Osteoblast (primary cell): Measurements from ENCODE around the gene HEATR5A. TPM values are rescaled to one million over a fixed set of nuclear protein-coding genes. Genes with fewer than 3 reads are reported as not detected.

ENCODE experiments used
- DNase-seq: peaks from one replicate; pipeline ENCODE4 v3.0.0; 2011; ENCODE audit warnings: low spot score, mixed read lengths; ENCODE audit not compliant: insufficient read length; ENCODE audit errors: missing footprints
- H2AFZ ChIP-seq: 2 replicates; pipeline ENCODE4 v1.6.0; 2011; ENCODE audit warnings: mild to moderate bottlenecking, low read length
- H3K27ac ChIP-seq: 2 replicates; pipeline ENCODE4 v1.5.1; 2011; ENCODE audit warnings: mild to moderate bottlenecking, low read depth, low read length, moderate library complexity
- H3K27me3 ChIP-seq: 2 replicates; pipeline ENCODE4 v1.6.0; 2012; ENCODE audit warnings: mild to moderate bottlenecking, control low read depth, inconsistent platforms, low read length, moderate library complexity; ENCODE audit not compliant: insufficient read depth
- H3K36me3 ChIP-seq: 2 replicates; pipeline ENCODE4 v1.5.1; 2011; ENCODE audit warnings: mild to moderate bottlenecking, low read length, control low read depth, moderate library complexity; ENCODE audit not compliant: insufficient read depth
- H3K4me1 ChIP-seq: 2 replicates; pipeline ENCODE4 v1.5.1; 2011; ENCODE audit warnings: mild to moderate bottlenecking, low read length, control low read depth, moderate library complexity; ENCODE audit not compliant: insufficient read depth
- H3K4me2 ChIP-seq: 2 replicates; pipeline ENCODE4 v1.6.0; 2011; ENCODE audit warnings: mild to moderate bottlenecking, low read length; ENCODE audit not compliant: insufficient read depth
- H3K4me3 ChIP-seq: fragments of 200-600 bp; sonication (generic); 3 replicates; pipeline ENCODE4 v1.5.1; 2012; ENCODE audit warnings: mild to moderate bottlenecking, low read length, inconsistent platforms; ENCODE audit not compliant: insufficient read depth
- H3K79me2 ChIP-seq: 2 replicates; pipeline ENCODE4 v1.6.0; 2012; ENCODE audit warnings: mild to moderate bottlenecking, low read length, control low read depth, inconsistent platforms; ENCODE audit not compliant: insufficient read depth
- H3K9me3 ChIP-seq: 2 replicates; pipeline ENCODE4 v1.5.1; 2011; ENCODE audit warnings: low read depth, low read length, control low read depth
- H4K20me1 ChIP-seq: 2 replicates; pipeline ENCODE4 v1.6.0; 2012; ENCODE audit warnings: mild to moderate bottlenecking, low read length, control low read depth; ENCODE audit not compliant: insufficient read depth
- CTCF ChIP-seq: IDR thresholded peaks from 2 replicates; pipeline ENCODE4 v1.5.1; 2011; ENCODE audit warnings: mild to moderate bottlenecking, low read depth, low read length, moderate library complexity; ENCODE audit errors: extremely low read depth
- total RNA-seq: library from RNA; depleted of rRNA; stranded (reverse); fragments of >200 nt; gene quantifications from 2 replicates; pipeline ENCODE4 v1.2.3, GENCODE V29; 2012

HEATR5A gene
- total RNA-seq, 1 donor, result 46.0 TPM

GRCh38 chr14:31419179-31419966 lies 977 bp downstream of the HEATR5A start:
- no peaks in the 10 kb centered on the region for H3K27me3 ChIP-seq
- H3K4me1 ChIP-seq, result peaks cover 16% of the 10 kb centered on the region
- H3K36me3 ChIP-seq, result peaks cover 3% of the 10 kb centered on the region
- H3K4me3 ChIP-seq, result peak overlapping the region; percentile 100
- H3K27ac ChIP-seq, result peak overlapping the region; percentile 84
- H3K79me2 ChIP-seq, result peaks cover 58% of the 10 kb centered on the region
- peak overlapping the region; percentile 96 for H3K4me2 ChIP-seq
- peak overlapping the region; percentile 92 for H2AFZ ChIP-seq
- DNase-seq, result peak; percentile 84
- no peaks in the 10 kb centered on the region for H3K9me3 ChIP-seq
- TF ChIP-seq CTCF, result no peak
- peaks cover 6% of the 10 kb centered on the region for H4K20me1 ChIP-seq

- Histone ChIP-seq H2AFZ (no peak overlapping the region), H3K36me3 (peaks cover 3% of the 10 kb centered on the region), H3K27ac (no peak overlapping the region), H3K4me2 (peak overlapping the region; percentile 96), H3K9me3 (no peaks in the 10 kb centered on the region), H3K4me3 (peak overlapping the region; percentile 21), H3K4me1 (peaks cover 16% of the 10 kb centered on the region), H4K20me1 (peaks cover 11% of the 10 kb centered on the region), H3K27me3 (no peaks in the 10 kb centered on the region), H3K79me2 (peaks cover 64% of the 10 kb centered on the region)
- DNase-seq, result peak; percentile 59
- TF ChIP-seq CTCF, result no peak
Observed at GRCh38 chr14:31418440-31418839, 1.9 kb downstream of the HEATR5A start.

GRCh38 chr14:31414190-31414833 lies 6.0 kb downstream of the HEATR5A start:
- Histone ChIP-seq H3K4me1 (peaks cover 17% of the 10 kb centered on the region), H2AFZ (no peak overlapping the region), H3K27me3 (no peaks in the 10 kb centered on the region), H3K27ac (no peak overlapping the region), H3K79me2 (peaks cover 84% of the 10 kb centered on the region), H3K4me2 (no peak overlapping the region), H3K4me3 (no peak overlapping the region), H4K20me1 (peaks cover 8% of the 10 kb centered on the region), H3K36me3 (peaks cover 3% of the 10 kb centered on the region), H3K9me3 (no peaks in the 10 kb centered on the region)
- no peak for TF ChIP-seq CTCF
- no peak for DNase-seq

- H4K20me1 ChIP-seq, result peaks cover 11% of the 10 kb centered on the region
- TF ChIP-seq CTCF, result no peak
- H3K27me3 ChIP-seq, result no peaks in the 10 kb centered on the region
- peaks cover 75% of the 10 kb centered on the region for H3K79me2 ChIP-seq
- peak; percentile 41 for DNase-seq
- no peaks in the 10 kb centered on the region for H3K9me3 ChIP-seq
- H3K4me2 ChIP-seq, result peak overlapping the region; percentile 23
- H3K27ac ChIP-seq, result no peak overlapping the region
- H3K4me3 ChIP-seq, result no peak overlapping the region
- H3K4me1 ChIP-seq, result peaks cover 7% of the 10 kb centered on the region
- H3K36me3 ChIP-seq, result no peaks in the 10 kb centered on the region
- no peak overlapping the region for H2AFZ ChIP-seq
Observed at GRCh38 chr14:31411218-31411727, 9.1 kb downstream of the HEATR5A start.
